Fibroblast of mammary gland (primary cell): ENCODE measurements around the gene PYROXD2.

Experiments
- DNase-seq: peaks from one replicate; pipeline ENCODE4 v3.0.0-alpha.2; 2010; ENCODE audit warnings: low read depth
- H3K4me3 ChIP-seq: 2 replicates; pipeline ENCODE4 v1.5.1; 2011; ENCODE audit warnings: low read depth, mild to moderate bottlenecking, low read length, moderate library complexity; ENCODE audit not compliant: control insufficient read depth
- TF ChIP-seq, protein P1 (sequence below): conservative IDR thresholded peaks from 2 replicates; pipeline ENCODE4 v1.5.1; 2011; ENCODE audit warnings: low read depth, low read length, inconsistent platforms; ENCODE audit not compliant: control insufficient read depth, insufficient read depth

The PYROXD2 gene

DNA sequence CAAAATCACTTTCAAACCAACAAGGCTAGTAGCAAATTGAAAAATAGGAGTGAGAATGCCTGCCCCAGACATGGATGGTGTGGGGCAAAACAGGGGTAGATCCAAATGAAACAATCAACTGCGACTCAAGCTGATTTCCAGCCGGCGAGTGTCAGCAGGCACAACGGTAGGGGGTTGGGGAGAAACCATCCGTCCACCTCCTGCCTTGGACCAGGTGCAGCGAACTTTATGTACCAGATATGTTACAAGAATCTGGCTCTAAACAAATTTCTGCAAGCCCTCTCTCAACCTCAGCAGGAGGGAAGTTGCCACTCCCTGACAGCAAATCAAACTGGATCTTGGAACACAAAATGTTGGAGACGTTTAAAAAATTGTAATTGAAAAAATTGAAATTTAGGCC lies 45.2 kb downstream of the PYROXD2 start:
- TF ChIP-seq, protein P1, sequence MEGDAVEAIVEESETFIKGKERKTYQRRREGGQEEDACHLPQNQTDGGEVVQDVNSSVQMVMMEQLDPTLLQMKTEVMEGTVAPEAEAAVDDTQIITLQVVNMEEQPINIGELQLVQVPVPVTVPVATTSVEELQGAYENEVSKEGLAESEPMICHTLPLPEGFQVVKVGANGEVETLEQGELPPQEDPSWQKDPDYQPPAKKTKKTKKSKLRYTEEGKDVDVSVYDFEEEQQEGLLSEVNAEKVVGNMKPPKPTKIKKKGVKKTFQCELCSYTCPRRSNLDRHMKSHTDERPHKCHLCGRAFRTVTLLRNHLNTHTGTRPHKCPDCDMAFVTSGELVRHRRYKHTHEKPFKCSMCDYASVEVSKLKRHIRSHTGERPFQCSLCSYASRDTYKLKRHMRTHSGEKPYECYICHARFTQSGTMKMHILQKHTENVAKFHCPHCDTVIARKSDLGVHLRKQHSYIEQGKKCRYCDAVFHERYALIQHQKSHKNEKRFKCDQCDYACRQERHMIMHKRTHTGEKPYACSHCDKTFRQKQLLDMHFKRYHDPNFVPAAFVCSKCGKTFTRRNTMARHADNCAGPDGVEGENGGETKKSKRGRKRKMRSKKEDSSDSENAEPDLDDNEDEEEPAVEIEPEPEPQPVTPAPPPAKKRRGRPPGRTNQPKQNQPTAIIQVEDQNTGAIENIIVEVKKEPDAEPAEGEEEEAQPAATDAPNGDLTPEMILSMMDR, result no peak
- DNase-seq, result no peak

DNA sequence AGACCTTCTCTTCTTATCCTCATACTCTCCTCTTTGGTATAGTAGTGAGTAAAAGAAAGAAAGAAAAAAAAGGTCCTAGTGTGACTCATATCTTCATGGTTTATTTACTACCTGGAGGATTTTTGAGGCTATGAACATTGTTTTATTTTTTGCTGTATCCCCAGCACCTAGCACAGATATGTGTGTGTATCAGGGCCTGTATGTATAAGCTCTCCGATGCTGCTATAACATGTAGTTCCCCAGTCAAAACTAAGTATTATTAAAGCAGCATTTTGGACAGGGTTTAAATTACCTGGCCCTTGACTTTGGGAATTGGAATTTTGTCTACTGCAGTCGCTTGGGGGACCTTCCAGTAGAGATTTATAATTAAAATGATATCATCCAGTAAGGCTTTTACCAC lies 46.3 kb downstream of the PYROXD2 start:
- no peak for DNase-seq

More for the DNA sequence above, 45.2 kb downstream of the PYROXD2 start:
- no peak overlapping the region for H3K4me3 ChIP-seq

DNA sequence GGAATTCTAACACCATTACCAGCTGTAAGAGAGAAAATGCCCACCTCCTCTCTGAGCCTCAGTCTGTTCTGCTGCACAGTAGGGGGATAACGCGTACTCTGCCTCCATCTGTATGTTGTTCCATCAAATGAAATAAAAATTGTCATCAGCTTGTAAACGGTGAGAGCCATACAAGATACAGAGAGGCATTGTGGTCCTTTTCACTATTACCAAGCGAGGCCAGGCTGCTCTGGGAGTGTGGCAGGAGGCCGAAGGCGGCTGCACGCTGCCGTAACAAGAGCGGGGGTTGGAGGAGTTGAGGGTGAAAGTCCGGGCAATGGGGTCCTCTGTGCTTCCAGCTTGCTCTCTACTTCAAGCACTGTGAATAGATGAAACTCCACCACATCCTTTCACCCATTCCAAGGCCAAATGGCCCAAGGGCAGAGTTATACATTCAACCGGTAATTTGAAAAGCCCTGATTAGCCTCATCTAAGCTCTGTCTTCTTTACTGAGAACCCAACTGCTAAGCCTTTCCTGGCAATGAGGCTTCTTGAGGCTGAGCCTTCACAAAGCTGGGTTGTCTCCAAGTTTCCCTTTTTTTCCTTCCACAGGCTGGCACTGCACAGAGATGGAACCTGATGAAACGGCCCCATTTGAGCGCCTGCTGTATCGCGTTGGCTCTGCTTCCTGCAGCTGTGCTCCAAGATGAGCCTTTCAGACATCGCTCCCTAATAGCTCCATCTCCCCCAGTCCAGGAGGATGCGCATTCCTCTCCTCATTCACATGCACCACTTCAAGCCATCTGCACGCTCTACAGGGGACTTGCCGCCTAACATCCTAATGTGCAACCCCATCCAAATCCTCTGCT lies 47.2 kb downstream of the PYROXD2 start:
- TF ChIP-seq, protein P1, result no peak
- DNase-seq, result no peak
- no peak overlapping the region for H3K4me3 ChIP-seq

More for the DNA sequence above, 46.3 kb downstream of the PYROXD2 start:
- H3K4me3 ChIP-seq, result no peak overlapping the region
- TF ChIP-seq, protein P1, result no peak

DNA sequence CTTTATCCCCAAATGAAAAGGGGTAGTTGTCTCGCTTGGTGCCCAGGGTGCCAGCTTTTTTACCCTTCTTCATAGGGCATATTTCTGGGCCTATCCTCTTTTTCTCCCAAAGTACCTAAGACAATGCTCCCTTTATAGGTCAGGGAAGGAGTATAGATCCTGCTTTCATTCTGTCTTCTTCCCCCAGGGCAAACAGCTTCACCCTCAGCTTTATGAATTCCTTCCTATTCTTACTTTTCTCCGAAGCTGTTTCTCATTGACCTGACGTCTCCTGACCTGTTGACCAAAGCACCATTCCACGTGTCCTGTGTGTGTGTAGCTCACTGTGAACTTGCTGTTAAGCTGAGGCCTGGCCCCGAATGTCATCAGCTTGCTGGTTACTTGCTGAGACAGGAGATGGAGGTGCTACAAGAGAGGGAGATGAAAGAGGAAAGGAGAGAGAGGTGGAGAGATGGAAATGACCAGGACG lies 48.9 kb downstream of the PYROXD2 start:
- TF ChIP-seq, protein P1, result no peak
- no peak overlapping the region for H3K4me3 ChIP-seq
- no peak for DNase-seq

DNA sequence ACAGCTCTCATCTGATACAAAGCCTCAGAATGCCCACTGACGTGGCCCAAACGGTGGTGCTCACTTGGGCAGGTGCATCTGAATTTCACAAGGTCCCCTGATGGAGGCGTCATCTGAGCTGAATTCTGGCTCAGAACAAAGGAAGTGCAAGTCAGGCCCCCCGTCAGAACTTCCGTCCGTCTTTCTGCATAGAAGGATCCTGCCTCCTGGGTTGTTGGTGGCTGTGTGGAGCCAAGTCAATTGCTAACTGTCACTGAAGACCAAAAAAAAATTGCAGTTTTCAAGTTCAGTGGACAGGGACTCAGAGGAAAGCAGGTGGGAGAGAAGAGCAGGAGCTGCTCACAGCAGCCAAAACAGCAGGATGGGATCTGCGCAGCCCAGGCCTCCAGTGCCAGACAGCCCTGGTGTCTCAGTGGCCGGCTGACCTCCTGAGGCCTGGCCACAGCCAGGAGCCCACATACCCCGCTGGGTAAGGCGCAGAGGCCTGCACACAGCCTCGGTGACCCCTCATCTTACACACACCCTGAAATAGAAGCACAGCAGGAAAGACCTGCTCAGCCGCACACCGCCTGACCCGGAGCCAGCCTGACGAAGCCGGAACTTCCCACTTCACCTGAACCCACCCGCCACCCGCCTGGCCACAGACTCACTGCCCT lies 49.4 kb downstream of the PYROXD2 start:
- no peak for DNase-seq
- H3K4me3 ChIP-seq, result no peak overlapping the region
- TF ChIP-seq, protein P1, result no peak

DNA sequence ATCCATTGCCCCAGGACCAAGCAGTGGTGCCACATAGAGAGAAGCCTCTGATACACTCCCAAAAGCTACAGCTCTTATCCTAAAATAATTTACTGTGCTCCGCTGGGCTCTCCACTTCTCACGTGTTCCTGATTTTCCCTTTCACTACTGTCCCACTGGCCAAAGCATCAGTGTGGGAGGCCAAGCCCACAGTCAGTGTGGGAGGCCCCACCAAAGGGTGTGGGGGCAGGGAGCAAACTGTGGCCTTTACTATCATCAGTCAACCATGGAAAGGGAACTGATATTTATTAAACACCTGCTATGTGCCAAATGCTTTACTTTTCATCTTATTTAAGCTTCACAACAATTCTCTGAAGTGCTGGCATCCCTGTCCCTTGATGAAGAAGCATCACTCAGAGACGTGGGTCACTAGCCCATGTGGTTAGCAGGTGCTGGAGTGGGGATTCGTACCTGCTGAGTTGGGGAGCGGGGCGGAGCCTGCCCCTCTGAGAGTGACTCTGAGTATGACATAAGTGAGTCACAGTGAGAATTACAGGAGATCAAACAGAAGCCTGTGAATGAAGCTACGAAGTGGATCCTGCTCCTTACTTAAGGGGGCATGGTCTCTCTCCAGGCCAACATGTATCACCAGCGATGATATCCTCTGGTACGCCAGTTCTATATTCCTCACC lies 50.4 kb downstream of the PYROXD2 start:
- DNase-seq, result no peak
- H3K4me3 ChIP-seq, result no peak overlapping the region
- TF ChIP-seq, protein P1, result no peak
